Measurements from ENCODE around the gene TRPV6.

DNA sequence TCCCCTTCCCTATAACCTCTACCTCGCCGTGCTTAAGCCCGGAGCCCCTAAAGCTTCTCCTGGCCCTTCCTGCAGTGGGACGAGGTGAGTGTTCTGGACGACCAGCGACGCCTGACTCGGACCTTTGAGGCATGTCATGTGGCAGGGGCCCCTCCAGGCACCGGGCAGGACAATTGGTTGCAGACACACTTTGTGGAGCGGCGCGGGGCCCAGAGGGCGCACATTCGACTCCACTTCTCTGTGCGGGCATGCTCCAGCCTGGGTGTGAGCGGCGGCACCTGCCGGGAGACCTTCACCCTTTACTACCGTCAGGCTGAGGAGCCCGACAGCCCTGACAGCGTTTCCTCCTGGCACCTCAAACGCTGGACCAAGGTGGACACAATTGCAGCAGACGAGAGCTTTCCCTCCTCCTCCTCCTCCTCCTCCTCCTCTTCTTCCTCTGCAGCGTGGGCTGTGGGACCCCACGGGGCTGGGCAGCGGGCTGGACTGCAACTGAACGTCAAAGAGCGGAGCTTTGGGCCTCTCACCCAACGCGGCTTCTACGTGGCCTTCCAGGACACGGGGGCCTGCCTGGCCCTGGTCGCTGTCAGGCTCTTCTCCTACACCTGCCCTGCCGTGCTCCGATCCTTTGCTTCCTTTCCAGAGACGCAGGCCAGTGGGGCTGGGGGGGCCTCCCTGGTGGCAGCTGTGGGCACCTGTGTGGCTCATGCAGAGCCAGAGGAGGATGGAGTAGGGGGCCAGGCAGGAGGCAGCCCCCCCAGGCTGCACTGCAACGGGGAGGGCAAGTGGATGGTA lies 21.5 kb downstream of the TRPV6 start:
- no peak for TF ChIP-seq POLR2A (IDR thresholded peaks at IDR 0.05)
- TF ChIP-seq, protein P1, sequence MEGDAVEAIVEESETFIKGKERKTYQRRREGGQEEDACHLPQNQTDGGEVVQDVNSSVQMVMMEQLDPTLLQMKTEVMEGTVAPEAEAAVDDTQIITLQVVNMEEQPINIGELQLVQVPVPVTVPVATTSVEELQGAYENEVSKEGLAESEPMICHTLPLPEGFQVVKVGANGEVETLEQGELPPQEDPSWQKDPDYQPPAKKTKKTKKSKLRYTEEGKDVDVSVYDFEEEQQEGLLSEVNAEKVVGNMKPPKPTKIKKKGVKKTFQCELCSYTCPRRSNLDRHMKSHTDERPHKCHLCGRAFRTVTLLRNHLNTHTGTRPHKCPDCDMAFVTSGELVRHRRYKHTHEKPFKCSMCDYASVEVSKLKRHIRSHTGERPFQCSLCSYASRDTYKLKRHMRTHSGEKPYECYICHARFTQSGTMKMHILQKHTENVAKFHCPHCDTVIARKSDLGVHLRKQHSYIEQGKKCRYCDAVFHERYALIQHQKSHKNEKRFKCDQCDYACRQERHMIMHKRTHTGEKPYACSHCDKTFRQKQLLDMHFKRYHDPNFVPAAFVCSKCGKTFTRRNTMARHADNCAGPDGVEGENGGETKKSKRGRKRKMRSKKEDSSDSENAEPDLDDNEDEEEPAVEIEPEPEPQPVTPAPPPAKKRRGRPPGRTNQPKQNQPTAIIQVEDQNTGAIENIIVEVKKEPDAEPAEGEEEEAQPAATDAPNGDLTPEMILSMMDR (IDR thresholded peaks at IDR 0.05 in 8 of 11, conservative IDR thresholded peaks at IDR 0.05 in 3 of 11): no peak
- TF ChIP-seq POLR2AphosphoS5 (IDR thresholded peaks at IDR 0.05): no peak
